Stimulated activated naive CD8-positive, alpha-beta T cell treated with anti-CD3 and anti-CD28 coated beads, Interleukin-15, Interleukin-2, amounts not matched to agents 100 U/mL and 50 U/mL, for 24 hours (primary cell): Measurements from ENCODE around the gene NRDC.

ENCODE experiments used
- ATAC-seq: fragments of 150-1000 bp; cut with Tn5 transposase; one replicate; pipeline ENCODE4 v1.10.0; 2021
- DNase-seq: peaks from one replicate; pipeline ENCODE4 v3.0.0; 2021

The NRDC gene

DNA sequence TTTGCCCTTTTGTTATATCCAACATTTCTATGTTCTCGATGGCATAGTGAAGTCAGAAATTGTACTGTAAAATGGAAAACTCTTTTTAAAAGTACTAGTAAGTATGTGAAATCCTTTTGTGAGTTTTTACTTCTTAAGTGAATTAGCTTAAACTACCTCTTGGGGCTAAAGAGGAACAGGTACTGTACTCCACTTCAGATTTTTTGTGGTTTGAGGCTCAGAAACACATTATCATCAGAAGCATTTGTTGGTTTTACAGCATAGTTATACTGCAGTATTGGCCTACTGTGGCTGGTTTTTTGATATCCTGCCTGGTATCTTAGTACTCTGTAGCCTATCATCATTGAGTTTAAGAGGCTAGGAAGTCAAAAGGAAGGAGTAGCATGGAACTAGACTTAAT, 117.2 kb downstream of the NRDC start:
- DNase-seq, result no peak
- no peak for ATAC-seq

DNA sequence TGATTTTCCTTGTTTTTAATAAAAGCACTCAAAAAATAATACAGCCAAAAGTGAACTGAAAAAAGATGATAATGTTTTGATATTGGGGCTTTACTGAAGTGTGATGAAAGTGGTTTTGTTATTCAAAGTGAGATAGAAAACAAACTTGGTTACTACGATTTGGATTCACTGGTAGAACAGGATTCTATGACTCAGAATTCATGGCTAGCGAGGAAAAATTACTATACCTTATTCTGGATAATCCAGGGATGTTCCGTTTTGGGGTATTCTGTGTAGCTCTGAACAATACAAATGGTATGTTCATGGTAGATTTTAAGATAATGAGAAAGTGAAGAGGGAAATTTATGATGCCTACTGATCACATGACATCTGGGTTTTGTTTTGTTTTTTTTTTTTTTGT, 117.7 kb downstream of the NRDC start:
- no peak for ATAC-seq
- DNase-seq, result no peak

GRCh38 chr1:51758310-51758709, 120.2 kb downstream of the NRDC start:
- ATAC-seq (no peak), DNase-seq (no peak)

DNA sequence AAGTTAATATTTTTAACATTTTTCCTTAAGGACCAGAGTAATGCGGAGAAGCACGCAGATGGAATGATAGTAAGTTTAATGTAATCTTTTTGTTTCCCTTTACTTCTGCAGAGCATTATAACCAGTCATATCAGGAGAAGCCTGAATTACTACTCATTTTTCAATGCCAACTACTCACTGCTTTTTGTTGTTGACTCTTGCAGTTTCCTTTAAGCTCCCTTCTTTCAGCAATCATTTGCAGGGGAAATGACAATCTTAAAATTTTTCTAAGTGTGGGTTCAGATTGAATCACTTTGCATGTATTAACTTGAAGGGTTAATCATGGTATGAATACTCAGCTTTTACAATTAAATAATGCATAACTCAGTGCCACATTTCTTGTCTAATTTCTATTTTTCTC, 122.2 kb downstream of the NRDC start:
- no peak for DNase-seq
- ATAC-seq, result no peak

DNA sequence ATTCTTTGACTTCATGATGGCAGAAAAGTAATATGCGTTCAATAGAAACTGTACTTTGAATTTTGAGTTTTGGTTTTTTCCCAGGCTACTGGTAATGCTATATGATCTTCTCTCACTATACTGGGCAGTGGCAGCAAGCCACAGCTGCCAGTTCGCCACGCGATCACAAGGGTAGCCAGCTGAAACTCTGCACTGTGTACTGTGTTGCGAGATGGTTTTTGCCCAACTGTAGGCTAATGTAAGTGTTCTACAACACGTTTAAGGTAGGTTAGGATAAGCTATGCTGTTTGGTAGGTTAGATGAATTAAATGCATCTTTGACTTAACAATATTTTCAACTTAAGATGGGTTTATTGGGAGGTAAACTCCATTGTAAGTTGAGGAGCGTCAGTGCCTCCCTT, 123.1 kb downstream of the NRDC start:
- DNase-seq (no peak), ATAC-seq (no peak)

DNA sequence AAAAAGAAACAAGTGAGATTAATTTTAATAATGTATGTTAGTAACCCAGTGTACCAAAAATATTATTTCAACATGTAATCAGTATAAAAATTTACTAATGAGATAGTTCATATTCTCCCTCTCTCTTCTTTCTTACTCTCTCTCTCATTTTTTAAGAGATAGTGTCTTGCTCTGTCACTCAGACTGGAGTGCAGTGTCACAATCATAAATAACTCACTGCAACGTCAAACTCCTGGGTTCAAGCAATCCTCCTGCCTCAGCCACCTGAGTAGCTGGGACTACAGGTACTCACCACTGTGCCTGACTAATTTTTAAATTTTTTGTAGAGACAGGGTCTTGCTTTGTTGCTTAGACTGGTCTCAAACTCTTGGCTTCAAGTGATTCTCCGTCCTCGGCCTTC, 123.9 kb downstream of the NRDC start:
- ATAC-seq, result no peak
- no peak for DNase-seq

GRCh38 chr1:51753969-51754368, 124.6 kb downstream of the NRDC start:
- ATAC-seq, result no peak
- no peak for DNase-seq

DNA sequence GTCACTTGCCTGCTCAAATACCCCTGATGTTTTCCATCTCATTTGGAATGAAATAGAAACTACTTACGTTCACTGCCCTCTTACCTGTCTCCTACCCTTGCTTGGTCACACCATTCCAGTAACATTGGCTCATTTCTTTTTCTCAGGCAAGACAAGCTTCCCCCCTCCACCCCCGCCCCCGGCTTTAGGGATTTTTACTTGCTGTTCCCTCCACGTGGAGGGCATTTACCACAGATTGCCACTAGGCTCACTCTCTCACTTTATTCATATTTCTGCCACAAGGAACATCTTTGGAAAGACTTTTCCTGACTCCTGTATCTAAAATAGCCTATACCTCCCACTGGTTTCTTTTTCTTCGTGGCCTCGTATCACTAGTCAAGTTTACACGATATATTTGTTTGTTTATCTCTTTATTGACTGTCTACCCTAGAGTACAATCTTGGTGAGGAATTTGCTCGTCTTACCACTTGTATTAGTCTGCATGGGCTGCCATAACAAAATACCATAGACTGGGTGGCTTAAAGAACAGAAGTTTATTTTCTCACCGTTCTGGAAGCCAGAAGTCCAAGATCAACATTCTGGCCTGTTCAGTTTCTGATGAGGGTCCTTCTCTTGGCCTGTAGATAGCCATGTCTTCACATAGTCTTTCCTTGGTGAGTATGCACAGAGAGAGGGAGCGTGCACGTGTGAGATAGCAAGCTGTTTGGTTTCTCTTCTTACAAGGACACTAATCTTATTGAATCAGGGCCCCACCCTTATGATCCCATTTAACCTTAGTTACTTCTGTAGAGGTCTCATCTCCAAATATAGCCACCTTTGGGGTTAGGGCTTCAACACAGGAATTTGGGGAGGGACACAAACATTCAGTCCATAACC, 126.2 kb downstream of the NRDC start:
- ATAC-seq (no peak), DNase-seq (no peak)

DNA sequence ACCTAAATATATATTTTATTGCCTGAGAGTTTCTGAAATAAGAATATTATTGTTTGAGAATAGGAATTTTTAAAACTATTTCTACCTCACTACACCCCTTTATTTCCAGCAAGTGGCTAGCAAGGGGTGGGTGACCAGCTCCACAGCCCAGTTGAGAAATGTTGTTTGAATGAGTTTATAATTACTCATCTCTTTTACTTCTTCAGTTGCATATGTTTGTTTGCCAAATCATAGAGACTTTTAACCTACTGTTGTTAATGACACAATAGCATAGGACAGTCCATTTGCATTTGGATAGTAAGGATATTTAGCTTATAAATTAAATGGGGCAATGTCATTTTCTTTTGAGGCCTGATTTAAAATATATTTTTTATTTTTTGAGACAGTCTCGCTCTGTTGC, 127.8 kb downstream of the NRDC start:
- ATAC-seq, result no peak

DNA sequence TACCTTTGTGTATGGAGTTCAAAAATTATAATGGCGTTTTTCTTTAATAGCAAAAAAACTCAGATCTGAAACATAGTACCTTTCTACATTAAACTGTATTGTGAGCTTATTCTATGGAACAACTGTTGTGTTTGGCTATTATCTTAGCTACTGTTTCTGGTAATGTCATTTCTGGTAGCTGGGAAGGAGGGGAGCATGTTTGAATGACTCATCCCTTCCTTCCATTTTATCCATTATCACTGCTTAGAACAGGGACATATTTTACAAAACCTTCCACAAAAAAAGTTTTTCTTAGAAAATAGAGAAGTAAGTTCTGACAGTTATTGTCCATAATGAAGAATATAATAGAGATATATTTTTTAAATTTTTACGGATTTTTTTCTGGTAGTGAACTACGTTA, 128.3 kb downstream of the NRDC start:
- no peak for ATAC-seq
- DNase-seq, result no peak

More for the DNA sequence above, 127.8 kb downstream of the NRDC start:
- no peak for DNase-seq

- DNase-seq, result no peak
- no peak for ATAC-seq
These were observed 129.4 kb downstream of the NRDC start for GRCh38 chr1:51749151-51749550.

GRCh38 chr1:51745304-51745570, 133.3 kb downstream of the NRDC start:
- DNase-seq (no peak), ATAC-seq (no peak)

GRCh38 chr1:51744506-51745303, 133.8 kb downstream of the NRDC start:
- no peak for DNase-seq
- ATAC-seq, result no peak

GRCh38 chr1:51741121-51741681, 137.3 kb downstream of the NRDC start:
- DNase-seq (no peak), ATAC-seq (no peak)

GRCh38 chr1:51740652-51741051, 137.9 kb downstream of the NRDC start:
- DNase-seq (no peak), ATAC-seq (no peak)
